BLaER1 (cell line): ENCODE measurements around the gene IGSF10.
"Not testable (repeated sequence)": the region's sequence is repeated elsewhere in the genome, so short reads cannot be mapped to it uniquely, and the experiment has no call there.

ENCODE experiments used
- H3K27ac ChIP-seq: shearing (Covaris generic); formaldehyde crosslinking; 2 replicates; pipeline ENCODE4 v1.8.1; 2022
- H3K27me3 ChIP-seq: shearing (Covaris generic); formaldehyde crosslinking; 2 replicates; pipeline ENCODE4 v1.8.1; 2022
- H3K36me3 ChIP-seq: shearing (Covaris generic); formaldehyde crosslinking; 2 replicates; pipeline ENCODE4 v1.8.1; 2022
- H3K4me1 ChIP-seq: shearing (Covaris generic); formaldehyde crosslinking; 2 replicates; pipeline ENCODE4 v1.8.1; 2022
- H3K4me2 ChIP-seq: shearing (Covaris generic); formaldehyde crosslinking; 2 replicates; pipeline ENCODE4 v1.8.1; 2022
- H3K4me3 ChIP-seq: shearing (Covaris generic); formaldehyde crosslinking; 2 replicates; pipeline ENCODE4 v1.8.1; 2022
- H3K9ac ChIP-seq: shearing (Covaris generic); formaldehyde crosslinking; 2 replicates; pipeline ENCODE4 v1.8.1; 2022
- H3K9me3 ChIP-seq: shearing (Covaris generic); formaldehyde crosslinking; 2 replicates; pipeline ENCODE4 v1.8.1; 2022
- H4K20me1 ChIP-seq: shearing (Covaris generic); formaldehyde crosslinking; 2 replicates; pipeline ENCODE4 v1.8.1; 2022
- Cebpa-rat ChIP-seq: shearing (Covaris generic); IDR thresholded peaks from 2 replicates; pipeline ENCODE4 v1.8.1; 2022

The IGSF10 gene, protein sequence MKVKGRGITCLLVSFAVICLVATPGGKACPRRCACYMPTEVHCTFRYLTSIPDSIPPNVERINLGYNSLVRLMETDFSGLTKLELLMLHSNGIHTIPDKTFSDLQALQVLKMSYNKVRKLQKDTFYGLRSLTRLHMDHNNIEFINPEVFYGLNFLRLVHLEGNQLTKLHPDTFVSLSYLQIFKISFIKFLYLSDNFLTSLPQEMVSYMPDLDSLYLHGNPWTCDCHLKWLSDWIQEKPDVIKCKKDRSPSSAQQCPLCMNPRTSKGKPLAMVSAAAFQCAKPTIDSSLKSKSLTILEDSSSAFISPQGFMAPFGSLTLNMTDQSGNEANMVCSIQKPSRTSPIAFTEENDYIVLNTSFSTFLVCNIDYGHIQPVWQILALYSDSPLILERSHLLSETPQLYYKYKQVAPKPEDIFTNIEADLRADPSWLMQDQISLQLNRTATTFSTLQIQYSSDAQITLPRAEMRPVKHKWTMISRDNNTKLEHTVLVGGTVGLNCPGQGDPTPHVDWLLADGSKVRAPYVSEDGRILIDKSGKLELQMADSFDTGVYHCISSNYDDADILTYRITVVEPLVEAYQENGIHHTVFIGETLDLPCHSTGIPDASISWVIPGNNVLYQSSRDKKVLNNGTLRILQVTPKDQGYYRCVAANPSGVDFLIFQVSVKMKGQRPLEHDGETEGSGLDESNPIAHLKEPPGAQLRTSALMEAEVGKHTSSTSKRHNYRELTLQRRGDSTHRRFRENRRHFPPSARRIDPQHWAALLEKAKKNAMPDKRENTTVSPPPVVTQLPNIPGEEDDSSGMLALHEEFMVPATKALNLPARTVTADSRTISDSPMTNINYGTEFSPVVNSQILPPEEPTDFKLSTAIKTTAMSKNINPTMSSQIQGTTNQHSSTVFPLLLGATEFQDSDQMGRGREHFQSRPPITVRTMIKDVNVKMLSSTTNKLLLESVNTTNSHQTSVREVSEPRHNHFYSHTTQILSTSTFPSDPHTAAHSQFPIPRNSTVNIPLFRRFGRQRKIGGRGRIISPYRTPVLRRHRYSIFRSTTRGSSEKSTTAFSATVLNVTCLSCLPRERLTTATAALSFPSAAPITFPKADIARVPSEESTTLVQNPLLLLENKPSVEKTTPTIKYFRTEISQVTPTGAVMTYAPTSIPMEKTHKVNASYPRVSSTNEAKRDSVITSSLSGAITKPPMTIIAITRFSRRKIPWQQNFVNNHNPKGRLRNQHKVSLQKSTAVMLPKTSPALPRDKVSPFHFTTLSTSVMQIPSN (N-terminal part only)

DNA sequence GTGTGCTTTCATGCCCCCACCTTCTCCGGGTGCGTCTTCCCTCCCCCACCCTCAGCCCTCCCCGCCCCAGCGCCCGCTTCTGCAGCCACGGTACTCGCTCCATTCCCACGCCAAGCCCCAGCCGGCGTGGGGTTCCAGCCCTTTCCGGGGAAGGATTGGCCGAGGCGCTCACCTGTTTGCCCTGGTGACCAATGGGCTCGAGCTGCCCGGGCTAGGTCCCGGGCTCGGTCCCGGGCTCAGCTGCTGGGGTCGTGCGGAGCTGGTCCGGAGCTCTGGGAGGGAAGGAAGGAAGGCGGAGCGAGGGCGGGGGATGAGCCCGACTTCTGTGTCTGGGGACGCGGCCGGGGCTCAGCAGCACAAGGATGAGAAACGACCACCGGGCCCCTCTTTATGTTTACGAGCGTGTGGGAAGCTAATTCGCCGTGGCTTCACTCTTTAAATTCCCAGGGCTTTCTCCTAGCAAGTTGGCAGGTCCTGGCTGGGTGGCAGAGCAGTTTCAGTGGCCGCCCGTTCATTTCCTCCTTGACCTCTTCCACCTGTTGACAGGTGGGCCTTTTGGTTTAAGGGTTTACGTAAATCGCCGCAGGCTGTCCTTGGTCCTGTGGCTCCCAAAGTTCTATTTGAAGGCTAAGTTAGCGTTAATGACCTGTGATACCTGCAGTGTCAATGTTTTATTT is at the start of gene IGSF10:
TSS of gene IGSF10 (minus strand) at position 288 of the 677 bp plus-strand sequence. CDS start 2,352 bp downstream, outside the sequence.
- no peak for TF ChIP-seq Cebpa-rat
- Histone ChIP-seq H3K4me3 (no peak within 1 kb of the TSS), H4K20me1 (no peaks in the 10 kb centered on the region), H3K27ac (no peak within 1 kb of the TSS), H3K4me2 (peak within 1 kb of the TSS; percentile 26; the same call in 1 of the 2 replicates), H3K9ac (no peak within 1 kb of the TSS), H3K36me3 (no peaks in the 10 kb centered on the region), H3K27me3 (no peaks in the 10 kb centered on the region), H3K4me1 (peaks cover 7% of the 10 kb centered on the region; the same call in 1 of the 2 replicates), H3K9me3 (no peaks in the 10 kb centered on the region)

DNA sequence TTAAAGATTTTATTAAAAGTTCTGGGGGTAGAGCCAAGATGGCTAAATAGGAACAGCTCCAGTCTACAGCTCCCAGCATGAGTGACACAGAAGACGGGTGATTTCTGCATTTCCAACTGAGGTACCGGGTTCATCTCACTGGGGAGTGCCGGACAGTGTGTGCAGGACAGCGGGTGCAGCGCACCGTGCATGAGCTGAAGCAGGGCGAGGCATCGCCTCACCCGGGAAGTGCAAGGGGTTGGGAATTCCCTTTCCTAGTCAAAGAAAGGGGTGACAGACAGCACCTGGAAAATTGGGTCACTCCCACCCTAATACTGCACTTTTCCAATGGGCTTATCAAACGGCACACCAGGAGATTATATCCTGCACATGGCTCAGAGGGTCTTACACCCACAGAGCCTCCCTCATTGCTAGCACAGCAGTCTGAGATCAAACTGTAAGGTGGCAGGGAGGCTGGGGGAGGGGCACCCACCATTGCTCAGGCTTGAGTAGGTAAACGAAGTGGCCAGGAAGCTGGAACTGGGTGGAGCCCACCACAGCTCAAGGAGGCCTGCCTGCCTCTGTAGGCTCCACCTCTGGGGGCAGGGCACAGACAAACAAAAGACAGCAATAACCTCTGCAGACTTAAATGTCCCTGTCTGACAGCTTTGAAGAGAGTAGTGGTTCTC is 48.7 kb upstream of the IGSF10 start:
- H3K27ac ChIP-seq, H3K36me3 ChIP-seq, H4K20me1 ChIP-seq, H3K9ac ChIP-seq, H3K27me3 ChIP-seq, H3K4me3 ChIP-seq: not testable (repeated sequence)
- Histone ChIP-seq H3K4me1 (peaks cover 14% of the 10 kb centered on the region), H3K4me2 (peak overlapping the region; percentile 69), H3K9me3 (peaks cover 13% of the 10 kb centered on the region)

GRCh38 chr3:151504606-151505005 is 43.7 kb upstream of the IGSF10 start:
- Histone ChIP-seq H3K4me3 (no peak overlapping the region), H3K4me1 (peaks cover 9% of the 10 kb centered on the region), H3K4me2 (no peak overlapping the region), H3K36me3 (no peaks in the 10 kb centered on the region), H3K27ac (no peak overlapping the region), H3K9me3 (peaks cover 8% of the 10 kb centered on the region), H4K20me1 (no peaks in the 10 kb centered on the region), H3K9ac (no peak overlapping the region), H3K27me3 (no peaks in the 10 kb centered on the region)
- TF ChIP-seq Cebpa-rat = no peak

DNA sequence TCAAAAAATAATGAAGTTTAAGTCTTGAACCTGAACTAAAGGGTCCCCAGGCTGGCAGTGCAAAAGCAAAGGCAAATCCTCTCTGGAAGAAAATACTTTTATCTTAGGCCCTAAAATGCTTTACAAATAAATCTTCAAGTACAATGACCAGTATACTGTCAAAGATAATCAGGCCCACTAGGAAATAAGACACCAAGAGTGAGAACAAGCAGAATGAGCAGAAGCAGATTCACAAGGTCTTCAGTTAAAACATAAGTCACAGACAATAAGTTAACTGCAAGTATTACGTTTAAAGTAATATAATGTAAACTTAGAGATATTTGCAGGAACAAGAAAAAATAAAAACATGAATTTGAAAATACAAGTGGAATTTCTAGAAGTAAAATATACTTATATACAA is 42.2 kb upstream of the IGSF10 start:
- peaks cover 8% of the 10 kb centered on the region for H3K9me3 ChIP-seq
- H3K27me3 ChIP-seq = no peaks in the 10 kb centered on the region
- peaks cover 4% of the 10 kb centered on the region; the same call in 1 of the 2 replicates for H3K4me1 ChIP-seq
- H3K27ac ChIP-seq = no peak overlapping the region
- H3K9ac ChIP-seq = no peak overlapping the region
- H3K4me2 ChIP-seq = no peak overlapping the region
- no peaks in the 10 kb centered on the region for H3K36me3 ChIP-seq
- no peaks in the 10 kb centered on the region for H4K20me1 ChIP-seq
- no peak for TF ChIP-seq Cebpa-rat
- no peak overlapping the region for H3K4me3 ChIP-seq

DNA sequence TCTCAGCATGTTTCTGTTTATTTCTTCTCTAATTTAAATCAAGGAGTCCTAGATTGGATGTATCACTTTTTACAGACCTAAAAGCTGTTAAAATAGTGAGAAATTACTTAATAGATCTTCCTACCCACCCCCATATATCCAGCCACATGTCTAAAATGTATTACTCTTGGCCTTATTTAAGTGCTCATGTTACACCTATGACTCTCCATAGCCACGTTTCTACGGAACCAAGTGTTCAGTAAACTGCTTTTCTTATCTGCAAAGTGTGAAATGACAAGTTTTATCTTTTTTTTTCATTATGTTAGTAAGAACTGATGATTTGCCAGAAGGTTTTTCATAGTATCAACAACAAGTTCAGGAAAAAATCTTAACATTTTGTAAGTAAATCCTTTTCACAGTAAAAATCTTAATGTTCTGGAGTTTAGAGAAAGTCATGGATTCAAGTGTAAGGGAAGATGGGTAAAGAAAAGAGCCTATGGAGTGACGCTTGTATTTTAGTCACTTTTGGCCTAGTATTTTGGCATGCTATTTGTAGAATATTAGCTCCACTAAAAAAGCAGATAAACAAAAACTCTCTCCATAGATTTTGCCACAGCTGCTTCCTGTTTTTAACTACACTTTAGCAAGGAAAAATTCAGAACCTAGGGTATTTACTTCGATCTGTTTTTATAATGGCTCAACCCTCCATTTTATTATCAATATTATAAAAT is 41.2 kb upstream of the IGSF10 start:
- Histone ChIP-seq H4K20me1 (no peaks in the 10 kb centered on the region), H3K36me3 (no peaks in the 10 kb centered on the region), H3K4me3 (no peak overlapping the region), H3K9me3 (peaks cover 8% of the 10 kb centered on the region), H3K9ac (no peak overlapping the region), H3K4me1 (peaks cover 4% of the 10 kb centered on the region; the same call in 1 of the 2 replicates), H3K27me3 (no peaks in the 10 kb centered on the region), H3K4me2 (peak overlapping the region; percentile 29; the same call in 1 of the 2 replicates), H3K27ac (no peak overlapping the region)
- no peak for TF ChIP-seq Cebpa-rat

- H3K9ac ChIP-seq = no peak overlapping the region
- no peak overlapping the region for H3K4me3 ChIP-seq
- no peak overlapping the region for H3K27ac ChIP-seq
- peaks cover 8% of the 10 kb centered on the region for H3K9me3 ChIP-seq
- no peaks in the 10 kb centered on the region for H3K27me3 ChIP-seq
- H3K36me3 ChIP-seq = no peaks in the 10 kb centered on the region
- no peak overlapping the region for H3K4me2 ChIP-seq
- peaks cover 4% of the 10 kb centered on the region; the same call in 1 of the 2 replicates for H3K4me1 ChIP-seq
- no peaks in the 10 kb centered on the region for H4K20me1 ChIP-seq
- TF ChIP-seq Cebpa-rat = no peak
These were observed 40.5 kb upstream of the IGSF10 start for GRCh38 chr3:151501171-151501922.

- Histone ChIP-seq H4K20me1 (no peaks in the 10 kb centered on the region), H3K4me1 (peaks cover 4% of the 10 kb centered on the region; the same call in 1 of the 2 replicates), H3K27ac (no peak overlapping the region), H3K36me3 (no peaks in the 10 kb centered on the region), H3K4me2 (no peak overlapping the region), H3K9me3 (no peaks in the 10 kb centered on the region), H3K27me3 (no peaks in the 10 kb centered on the region), H3K4me3 (no peak overlapping the region), H3K9ac (no peak overlapping the region)
- TF ChIP-seq Cebpa-rat = no peak
These were observed 38.3 kb upstream of the IGSF10 start for GRCh38 chr3:151499168-151499567.
